ENCODE data around the gene TBCB.

- no peak for TF ChIP-seq CTCF (IDR thresholded peaks at IDR 0.05)
- no peak for TF ChIP-seq POLR2A (IDR thresholded peaks at IDR 0.05)
Measured at GRCh38 chr19:36149673-36150406, 34.6 kb downstream of the TBCB start.
